Epithelial cell of alveolus of lung (primary cell): Measurements from ENCODE around the gene FAM47E. TPM values are rescaled to one million over a fixed set of nuclear protein-coding genes. Genes with fewer than 3 reads are reported as not detected.

ENCODE experiments used
- total RNA-seq: library from RNA; depleted of rRNA; stranded (reverse); fragments of >200 nt; gene quantifications from 2 replicates; pipeline ENCODE4 v1.2.1, GENCODE V29; 2015

FAM47E gene, protein sequence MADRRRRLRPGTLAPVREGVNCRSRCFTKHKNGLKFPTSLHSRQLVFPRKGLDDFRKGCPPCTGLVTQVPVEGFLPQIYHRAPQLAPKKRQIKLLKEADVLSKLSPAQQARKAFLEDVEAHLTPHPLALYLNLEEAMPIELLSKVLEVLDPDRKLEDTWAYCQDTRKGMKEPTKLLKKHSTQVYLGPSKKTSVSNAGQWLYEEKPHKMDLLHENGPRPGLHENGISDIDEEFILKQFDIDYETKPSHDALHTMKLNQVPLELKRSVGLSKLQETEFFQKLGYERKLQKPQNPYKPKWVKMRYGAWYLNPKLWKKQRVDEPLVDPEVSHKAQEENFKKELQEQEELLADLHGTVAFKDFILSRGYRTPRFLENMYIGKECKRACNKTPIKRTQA
- total RNA-seq = 2.1 TPM in 1 of 2 replicates, not detected in the other

DNA sequence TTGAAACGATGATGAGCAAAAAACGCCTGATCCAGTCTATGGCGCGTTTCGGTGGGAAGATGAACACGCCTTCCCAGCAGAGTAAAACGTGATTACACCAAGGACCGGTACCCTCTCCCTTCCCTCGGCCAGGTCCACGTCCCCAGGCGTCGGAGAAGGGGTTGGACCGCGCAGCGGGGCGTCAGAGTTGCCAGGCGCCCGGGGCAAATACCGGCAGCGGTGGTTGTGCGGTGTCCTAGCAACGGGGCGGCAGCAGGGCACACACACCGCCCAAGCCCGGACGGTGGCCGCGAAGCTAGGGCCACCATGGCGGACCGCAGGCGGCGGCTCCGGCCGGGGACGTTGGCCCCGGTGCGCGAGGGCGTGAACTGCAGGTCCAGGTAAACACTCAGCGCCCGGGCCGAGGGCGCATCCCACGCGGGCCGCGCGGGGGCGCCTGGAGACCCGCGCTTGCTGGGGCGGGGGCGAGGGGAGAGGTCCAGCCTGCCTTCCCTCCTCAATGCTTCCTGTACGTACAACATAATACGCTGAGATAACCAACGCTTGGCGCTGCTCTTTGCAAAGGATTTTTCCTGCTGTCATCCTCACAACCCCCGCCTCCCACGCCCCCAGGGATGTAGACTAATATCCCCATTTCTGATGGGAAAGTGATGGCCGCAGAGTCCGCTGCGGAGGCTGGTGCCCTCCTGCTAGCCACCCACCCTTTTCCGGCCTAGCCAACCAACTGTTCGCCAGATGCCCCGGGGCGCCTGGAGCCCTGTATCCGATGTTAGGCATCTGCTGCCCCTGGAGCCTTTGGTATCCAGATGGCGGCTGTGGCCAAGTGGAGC is at the start of gene FAM47E:
Gene FAM47E, plus strand, starts transcription at position 281 of the 830 bp plus-strand sequence. Its CDS starts 26 bp downstream, at position 307.

DNA sequence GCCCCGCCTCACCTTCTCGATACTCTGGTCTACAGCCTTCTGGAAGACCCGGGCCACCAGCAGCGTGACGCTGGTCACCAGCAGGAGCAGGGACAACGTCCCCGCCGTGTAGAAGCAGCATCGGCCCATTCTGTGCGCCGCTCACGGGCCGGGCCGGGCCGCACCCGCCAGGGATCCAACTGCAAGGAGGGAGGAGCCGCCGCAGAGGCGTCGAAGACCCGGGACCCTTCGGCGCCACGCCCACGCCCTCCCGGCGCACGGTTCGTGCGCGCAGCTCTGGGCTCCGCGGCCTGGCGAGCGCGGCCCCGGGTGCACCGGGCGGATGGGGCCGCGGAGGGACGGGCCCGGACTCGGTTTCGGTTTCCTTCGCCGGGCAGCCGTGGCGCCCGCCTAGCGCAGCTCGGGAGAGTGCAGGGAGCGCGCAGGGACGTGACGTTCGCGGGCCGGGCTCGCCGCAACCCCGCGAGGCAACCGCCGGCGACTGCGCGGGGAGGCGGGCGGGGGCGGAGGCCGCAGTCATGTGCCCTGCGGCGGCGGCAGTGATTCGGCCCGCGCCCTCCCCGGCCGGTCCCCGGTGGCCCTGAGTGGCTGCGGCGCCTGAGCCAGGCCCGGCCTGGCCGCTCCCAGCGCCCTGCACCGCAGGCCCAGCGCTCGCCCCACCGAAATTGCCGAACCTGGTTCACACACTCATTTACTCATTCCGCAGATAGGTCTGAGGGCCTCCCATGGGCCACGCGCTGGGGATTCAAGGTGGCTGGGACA is 37.9 kb upstream of the FAM47E start, which contains the start of gene SCARB2:
Gene SCARB2, minus strand, starts transcription at position 410 of the 762 bp plus-strand sequence. Its CDS starts 281 bp downstream, at position 129.

DNA sequence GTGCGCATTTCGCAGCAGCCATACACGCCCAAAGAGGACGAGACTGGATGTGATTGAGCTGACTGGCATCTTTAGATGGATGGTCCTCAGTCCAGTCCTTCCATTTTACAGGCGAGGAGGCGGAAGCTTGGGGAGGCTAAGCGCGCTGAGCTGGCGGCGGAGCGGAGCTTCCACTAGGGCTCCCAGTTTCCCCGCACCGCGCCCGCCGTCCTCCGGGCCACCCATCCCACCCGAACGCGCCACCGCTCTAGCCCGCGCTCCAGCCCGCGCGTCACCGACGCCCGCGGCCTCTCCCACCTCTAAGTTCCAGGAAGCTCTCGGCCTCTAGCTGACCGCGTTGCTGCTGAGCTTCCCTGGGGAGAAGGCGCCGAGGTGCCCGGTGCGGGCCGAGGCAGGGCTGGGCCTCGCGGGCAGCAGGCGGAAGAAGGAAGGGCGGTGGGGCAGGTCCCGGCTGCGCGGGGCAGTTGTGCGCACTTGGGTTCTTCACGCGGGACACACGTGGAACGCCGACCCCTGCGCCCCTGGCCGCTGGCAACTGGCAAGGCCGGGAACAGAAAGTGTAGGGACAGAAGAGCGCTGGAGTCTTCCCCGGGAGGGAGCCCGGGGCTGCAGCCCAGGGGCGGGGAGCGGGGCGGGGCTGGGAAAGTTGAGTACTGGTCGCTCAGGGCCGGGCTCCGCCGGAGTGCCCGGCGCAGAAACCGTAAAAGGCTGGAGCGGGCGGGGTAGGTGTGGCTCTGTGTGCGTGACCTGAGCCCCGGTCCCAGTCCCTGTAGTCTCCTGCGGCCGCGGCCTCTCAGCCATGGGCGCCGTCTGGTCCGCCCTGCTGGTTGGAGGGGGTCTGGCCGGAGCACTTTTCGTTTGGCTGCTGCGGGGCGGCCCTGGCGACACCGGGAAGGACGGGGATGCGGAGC is 54.7 kb downstream of the FAM47E start, which contains the start of gene STBD1:
Gene STBD1, plus strand, starts transcription at position 763 of the 911 bp plus-strand sequence. Its CDS starts 37 bp downstream, at position 800.

Other genes with a start within 250 kb of the FAM47E start
- not detected in 2 replicates for gene CXCL9, start 244.2 kb upstream of the FAM47E start, total RNA-seq
- gene CXCL10, start 228.2 kb upstream of the FAM47E start, total RNA-seq = 3.4 TPM in 1 of 2 replicates, not detected in the other
- 1.0 TPM in 1 of 2 replicates, not detected in the other for gene CXCL11, start 215.7 kb upstream of the FAM47E start, total RNA-seq
- 1.0 TPM in 1 of 2 replicates, not detected in the other for gene ART3, start 177.0 kb upstream of the FAM47E start, total RNA-seq
- gene NUP54, start 103.3 kb upstream of the FAM47E start, total RNA-seq = 41.6 and 42.0 TPM in 2 replicates
- gene SCARB2, start 37.9 kb upstream of the FAM47E start, total RNA-seq = 122 and 254 TPM in 2 replicates
- 5.0 and 6.9 TPM in 2 replicates for gene STBD1, start 55.0 kb downstream of the FAM47E start, total RNA-seq
- gene CCDC158, start 169.4 kb downstream of the FAM47E start, total RNA-seq = 0.13 TPM in 1 of 2 replicates, not detected in the other
- gene SHROOM3, start 183.5 kb downstream of the FAM47E start, total RNA-seq = 4.2 and 19.1 TPM in 2 replicates